Tibial nerve (tissue), 4 donors: ENCODE results near the gene MAP3K14.

Experiments
- EP300 ChIP-seq, 2 donors: sonication (generic); formaldehyde crosslinking; IDR thresholded peaks; one replicate each; pipeline ENCODE4 v1.6.1; 2017; ENCODE audit warnings: antibody characterized with exemption in 2 of 2, mild to moderate bottlenecking in 1 of 2
- POLR2A ChIP-seq, 2 donors: fragments of 450-650 bp; IDR thresholded peaks; one replicate each; pipeline ENCODE4 v1.6.1; 2017; ENCODE audit warnings: antibody characterized with exemption in 2 of 2, mild to moderate bottlenecking in 2 of 2, moderate library complexity in 2 of 2
- TF ChIP-seq, protein P1 (sequence below), 5 experiments: fragments of 200-600 bp in 3 of 5; fragments of 450-650 bp in 2 of 5; sonication (generic) in 3 of 5; IDR thresholded peaks; one replicate each; pipeline ENCODE4 v1.5.1; 2016 to 2019; ENCODE audit warnings: antibody characterized with exemption in 5 of 5, mild to moderate bottlenecking in 3 of 5, moderate library complexity in 2 of 5

DNA sequence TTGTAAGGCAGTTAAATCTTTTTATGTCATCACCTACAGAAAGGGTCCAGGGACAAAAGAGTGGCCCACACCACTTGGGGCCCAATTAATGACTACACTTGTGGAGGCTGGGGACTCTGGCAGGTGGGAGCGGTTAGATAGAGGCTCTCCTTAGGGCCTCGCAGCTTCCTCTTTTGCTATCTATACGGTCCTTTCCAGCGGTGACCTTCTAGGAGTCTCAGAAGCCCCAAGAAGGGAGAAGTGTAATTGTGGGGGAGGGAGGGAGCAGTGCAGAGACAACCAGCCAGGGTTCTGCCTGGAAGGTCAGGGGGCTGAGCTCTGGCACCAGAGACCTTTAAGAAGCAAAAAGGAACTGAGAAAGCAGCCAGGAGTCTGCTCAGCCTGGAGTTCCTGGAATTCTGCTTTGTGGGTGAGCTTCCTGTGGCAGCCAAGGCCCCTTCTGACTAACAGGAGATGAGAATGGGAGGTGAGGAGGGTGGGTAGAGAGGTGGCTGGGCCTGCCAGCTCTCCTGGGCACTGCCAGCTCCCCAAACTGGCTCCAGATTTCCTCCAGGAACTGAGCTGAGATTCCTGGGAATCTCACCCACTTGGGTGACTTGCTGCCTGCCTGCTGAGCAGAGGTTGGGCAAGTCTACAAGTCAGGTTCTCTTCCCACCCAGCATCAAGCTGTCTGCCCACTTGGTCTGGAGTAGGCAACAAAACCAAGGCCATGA is 16.3 kb upstream of the MAP3K14 start:
- TF ChIP-seq POLR2A (IDR thresholded peaks at IDR 0.05) (no peak), EP300 (IDR thresholded peaks at IDR 0.05) (no peak)
- TF ChIP-seq, protein P1, sequence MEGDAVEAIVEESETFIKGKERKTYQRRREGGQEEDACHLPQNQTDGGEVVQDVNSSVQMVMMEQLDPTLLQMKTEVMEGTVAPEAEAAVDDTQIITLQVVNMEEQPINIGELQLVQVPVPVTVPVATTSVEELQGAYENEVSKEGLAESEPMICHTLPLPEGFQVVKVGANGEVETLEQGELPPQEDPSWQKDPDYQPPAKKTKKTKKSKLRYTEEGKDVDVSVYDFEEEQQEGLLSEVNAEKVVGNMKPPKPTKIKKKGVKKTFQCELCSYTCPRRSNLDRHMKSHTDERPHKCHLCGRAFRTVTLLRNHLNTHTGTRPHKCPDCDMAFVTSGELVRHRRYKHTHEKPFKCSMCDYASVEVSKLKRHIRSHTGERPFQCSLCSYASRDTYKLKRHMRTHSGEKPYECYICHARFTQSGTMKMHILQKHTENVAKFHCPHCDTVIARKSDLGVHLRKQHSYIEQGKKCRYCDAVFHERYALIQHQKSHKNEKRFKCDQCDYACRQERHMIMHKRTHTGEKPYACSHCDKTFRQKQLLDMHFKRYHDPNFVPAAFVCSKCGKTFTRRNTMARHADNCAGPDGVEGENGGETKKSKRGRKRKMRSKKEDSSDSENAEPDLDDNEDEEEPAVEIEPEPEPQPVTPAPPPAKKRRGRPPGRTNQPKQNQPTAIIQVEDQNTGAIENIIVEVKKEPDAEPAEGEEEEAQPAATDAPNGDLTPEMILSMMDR (IDR thresholded peaks at IDR 0.05) = no peak
